Measurements from ENCODE around the gene SGCG.

SGCG gene

GRCh38 chr13:23359882-23360281 is 179.1 kb downstream of the SGCG start:
- H3K36me3 ChIP-seq (ENCODE audit: insufficient read depth, low read length): peaks cover 40% of the 10 kb centered on the region
- H2AFZ ChIP-seq (ENCODE audit: low read length): no peak overlapping the region

GRCh38 chr13:23365652-23366051 is 184.9 kb downstream of the SGCG start:
- TF ChIP-seq EZH2 (IDR thresholded peaks at IDR 0.05; ENCODE audit: borderline replicate concordance, low read length): no peak
- TF ChIP-seq CTCF (IDR thresholded peaks at IDR 0.05; ENCODE audit: low read length): no peak
- Histone ChIP-seq H3K4me1 (ENCODE audit: insufficient read depth, low read length, severe bottlenecking) (no peaks in the 10 kb centered on the region), H3K27ac (ENCODE audit: low read depth, low read length, poor library complexity, severe bottlenecking) (no peak overlapping the region), H3K79me2 (ENCODE audit: insufficient read depth, low read length) (no peaks in the 10 kb centered on the region), H3K36me3 (ENCODE audit: insufficient read depth, low read length) (peaks cover 58% of the 10 kb centered on the region), H3K9me3 (ENCODE audit: low read length) (no peaks in the 10 kb centered on the region), H4K20me1 (ENCODE audit: insufficient read depth, low read length) (no peaks in the 10 kb centered on the region), H3F3A (ENCODE audit: insufficient read depth, low read length) (no peaks in the 10 kb centered on the region), H2AFZ (ENCODE audit: low read length) (no peak overlapping the region), H3K9ac (ENCODE audit: low read length) (no peak overlapping the region), H3K27me3 (ENCODE audit: insufficient read depth, low read length) (no peaks in the 10 kb centered on the region), H3K4me3 (ENCODE audit: low read depth, low read length, poor library complexity, severe bottlenecking) (no peak overlapping the region), H3K9me2 (ENCODE audit: low read depth, low read length) (no peaks in the 10 kb centered on the region), H3K4me2 (ENCODE audit: low read length) (no peak overlapping the region)

More at GRCh38 chr13:23359882-23360281, 179.1 kb downstream of the SGCG start:
- Histone ChIP-seq H3K4me2 (ENCODE audit: low read length) (no peak overlapping the region), H3K9ac (ENCODE audit: low read length) (no peak overlapping the region), H3K4me3 (ENCODE audit: low read depth, low read length, poor library complexity, severe bottlenecking) (no peak overlapping the region), H3K27ac (ENCODE audit: low read depth, low read length, poor library complexity, severe bottlenecking) (no peak overlapping the region), H3K9me3 (ENCODE audit: low read length) (no peaks in the 10 kb centered on the region), H3K9me2 (ENCODE audit: low read depth, low read length) (no peaks in the 10 kb centered on the region), H4K20me1 (ENCODE audit: insufficient read depth, low read length) (no peaks in the 10 kb centered on the region), H3F3A (ENCODE audit: insufficient read depth, low read length) (no peaks in the 10 kb centered on the region), H3K27me3 (ENCODE audit: insufficient read depth, low read length) (no peaks in the 10 kb centered on the region), H3K79me2 (ENCODE audit: insufficient read depth, low read length) (no peaks in the 10 kb centered on the region), H3K4me1 (ENCODE audit: insufficient read depth, low read length, severe bottlenecking) (no peaks in the 10 kb centered on the region)
- TF ChIP-seq CTCF (IDR thresholded peaks at IDR 0.05; ENCODE audit: low read length) (no peak), EZH2 (IDR thresholded peaks at IDR 0.05; ENCODE audit: borderline replicate concordance, low read length) (no peak)

- Histone ChIP-seq H3K9me3 (ENCODE audit: low read length) (no peaks in the 10 kb centered on the region), H3K27ac (ENCODE audit: low read depth, low read length, poor library complexity, severe bottlenecking) (no peak overlapping the region), H4K20me1 (ENCODE audit: insufficient read depth, low read length) (no peaks in the 10 kb centered on the region), H2AFZ (ENCODE audit: low read length) (no peak overlapping the region), H3K4me1 (ENCODE audit: insufficient read depth, low read length, severe bottlenecking) (peaks cover 6% of the 10 kb centered on the region), H3K79me2 (ENCODE audit: insufficient read depth, low read length) (no peaks in the 10 kb centered on the region), H3K4me3 (ENCODE audit: low read depth, low read length, poor library complexity, severe bottlenecking) (no peak overlapping the region), H3K9ac (ENCODE audit: low read length) (no peak overlapping the region), H3K27me3 (ENCODE audit: insufficient read depth, low read length) (no peaks in the 10 kb centered on the region), H3F3A (ENCODE audit: insufficient read depth, low read length) (no peaks in the 10 kb centered on the region), H3K9me2 (ENCODE audit: low read depth, low read length) (no peaks in the 10 kb centered on the region), H3K4me2 (ENCODE audit: low read length) (no peak overlapping the region), H3K36me3 (ENCODE audit: insufficient read depth, low read length) (peaks cover 79% of the 10 kb centered on the region)
- TF ChIP-seq EZH2 (IDR thresholded peaks at IDR 0.05; ENCODE audit: borderline replicate concordance, low read length): no peak
- TF ChIP-seq CTCF (IDR thresholded peaks at IDR 0.05; ENCODE audit: low read length): no peak
Observed at GRCh38 chr13:23367907-23368306, 187.1 kb downstream of the SGCG start.
